Endothelial cell of umbilical vein (primary cell): ENCODE data around the gene TADA1. TPM values are rescaled to one million over a fixed set of nuclear protein-coding genes. Genes with fewer than 3 reads are reported as not detected.

Experiments
- BruUV-seq: library from RNA; stranded (reverse); fragments of 400-500 nt; replicated peaks from 2 replicates; lab custom pipeline; 2021; lab: Mats Ljungman, UMichigan
- CTCF ChIA-PET: fragments of 300-600, 350-600 bp; sonication (Branson Sonifier 250); formaldehyde crosslinking; loops from one replicate; lab custom pipeline; 2021; ENCODE audit warnings: antibody characterized with exemption, inconsistent platforms; lab: Charles Lee
- POLR2A ChIA-PET: fragments of 300-600, 350-600 bp; sonication (Branson Sonifier 250); formaldehyde crosslinking; loops from one replicate; lab custom pipeline; 2021; ENCODE audit warnings: antibody characterized with exemption, inconsistent platforms; lab: Charles Lee
- DNase-seq: peaks from one replicate; pipeline ENCODE4 v3.0.0-alpha.2; 2011; ENCODE audit warnings: low read depth, low spot score
- FAIRE-seq: peaks from 2 replicates; lab custom pipeline; 2011; peaks lifted over from hg19 to GRCh38; lab: Jason Lieb, UNC
- H2AFZ ChIP-seq: 2 replicates; pipeline ENCODE4 v1.6.0; 2012; ENCODE audit warnings: low read depth, low read length, control low read depth, inconsistent platforms
- H3K27ac ChIP-seq: 2 replicates; pipeline ENCODE4 v1.5.1; 2011; ENCODE audit warnings: low read depth, mild to moderate bottlenecking, control low read depth, low read length, moderate library complexity; ENCODE audit not compliant: insufficient read depth
- H3K27me3 ChIP-seq, 2 experiments: 2 replicates each; pipeline versions ENCODE4 v1.6.0 to v1.6.1; 2011; ENCODE audit warnings: low read length in 2 of 2, mixed read lengths in 1 of 2; ENCODE audit not compliant: control insufficient read depth in 2 of 2, insufficient read depth in 2 of 2
- H3K36me3 ChIP-seq, 2 experiments: 2 replicates in 1 of 2; 3 replicates in 1 of 2; pipeline ENCODE4 v1.5.1; 2011; ENCODE audit warnings: low read length in 2 of 2, mild to moderate bottlenecking in 1 of 2, moderate library complexity in 1 of 2; ENCODE audit not compliant: control insufficient read depth in 2 of 2, insufficient read depth in 2 of 2; ENCODE audit errors: extremely low read depth in 1 of 2
- H3K4me1 ChIP-seq: 3 replicates; pipeline ENCODE4 v1.5.1; 2011; ENCODE audit warnings: mild to moderate bottlenecking, low read length; ENCODE audit not compliant: control insufficient read depth, insufficient read depth; ENCODE audit errors: extremely low read depth
- H3K4me2 ChIP-seq: 2 replicates; pipeline ENCODE4 v1.6.1; 2011; ENCODE audit warnings: low read length, control low read depth, mixed read lengths; ENCODE audit not compliant: insufficient read depth
- H3K4me3 ChIP-seq, 3 experiments: fragments of 200-600 bp in 1 of 3; sonication (generic), shearing (Covaris generic) in 1 of 3; replicated peaks in 1 of 3; 2 replicates each; pipeline ENCODE4 v1.5.1; 2011 to 2016; ENCODE audit warnings: control low read depth in 3 of 3, low read length in 3 of 3, mild to moderate bottlenecking in 2 of 3, inconsistent platforms in 1 of 3, low read depth in 1 of 3, moderate library complexity in 1 of 3; ENCODE audit not compliant: insufficient read depth in 1 of 3
- H3K79me2 ChIP-seq: 2 replicates; pipeline ENCODE4 v1.6.0; 2012; ENCODE audit warnings: low read length, inconsistent platforms; ENCODE audit not compliant: control insufficient read depth, insufficient read depth
- H3K9ac ChIP-seq: replicated peaks from 2 replicates; pipeline ENCODE3; 2011; ENCODE audit warnings: low read length, control low read depth; ENCODE audit not compliant: insufficient read depth; ENCODE audit errors: extremely low read depth
- H3K9me1 ChIP-seq: replicated peaks from 3 replicates; pipeline ENCODE4 v1.6.0; 2011; ENCODE audit warnings: mild to moderate bottlenecking, low read length; ENCODE audit not compliant: control insufficient read depth, insufficient read depth; ENCODE audit errors: extremely low read depth
- H3K9me3 ChIP-seq: replicated peaks from 2 replicates; pipeline ENCODE4 v1.5.1; 2012; ENCODE audit warnings: low read length, inconsistent platforms; ENCODE audit not compliant: control insufficient read depth, insufficient read depth
- H4K20me1 ChIP-seq: replicated peaks from 2 replicates; pipeline ENCODE3; 2011; ENCODE audit warnings: mild to moderate bottlenecking, low read length; ENCODE audit not compliant: control insufficient read depth, insufficient read depth; ENCODE audit errors: extremely low read depth
- CTCF ChIP-seq, 2 donors: IDR thresholded peaks; 1 replicate in 1 of 2; 2 replicates in 1 of 2; pipeline ENCODE4 v1.5.1; 2011; ENCODE audit warnings: low read length in 2 of 2, mild to moderate bottlenecking in 2 of 2, moderate library complexity in 2 of 2, control low read depth in 1 of 2, inconsistent platforms in 1 of 2, low read depth in 1 of 2; ENCODE audit not compliant: insufficient read depth in 1 of 2; ENCODE audit errors: extremely low read depth in 1 of 2
- EZH2 ChIP-seq: IDR thresholded peaks from 2 replicates; pipeline ENCODE4 v1.6.1; 2012; ENCODE audit warnings: borderline replicate concordance, low read depth, mild to moderate bottlenecking, moderate library complexity, low read length, inconsistent platforms; ENCODE audit not compliant: severe bottlenecking
- FOS ChIP-seq: IDR thresholded peaks from 2 replicates; pipeline ENCODE4 v1.6.1; 2011; ENCODE audit warnings: mild to moderate bottlenecking, low read length, moderate library complexity, borderline replicate concordance; ENCODE audit not compliant: insufficient read depth
- GATA2 ChIP-seq: IDR thresholded peaks from 2 replicates; pipeline ENCODE4 v1.7.0; 2011; ENCODE audit warnings: low read depth, mild to moderate bottlenecking, moderate library complexity, mixed read lengths, low read length; ENCODE audit not compliant: insufficient read length, insufficient read depth
- JUN ChIP-seq: IDR thresholded peaks from 2 replicates; pipeline ENCODE4 v1.6.1; 2011; ENCODE audit warnings: borderline replicate concordance, low read depth; ENCODE audit not compliant: insufficient read length, insufficient read depth
- MYC ChIP-seq: IDR thresholded peaks from one replicate; pipeline ENCODE4 v1.6.1; 2011; ENCODE audit warnings: mild to moderate bottlenecking, low read depth, low read length
- POLR2A ChIP-seq: IDR thresholded peaks from 2 replicates; pipeline ENCODE4 v1.6.1; 2012; ENCODE audit warnings: low read depth, mild to moderate bottlenecking, control low read depth, low read length
- POLR2AphosphoS5 ChIP-seq: IDR thresholded peaks from 2 replicates; pipeline ENCODE4 v1.6.1; 2012; ENCODE audit warnings: low read depth, mild to moderate bottlenecking, control low read depth, low read length, moderate library complexity; ENCODE audit not compliant: insufficient read depth
- dilution Hi-C: fragments of 300-500 bp; cut with MboI; formaldehyde crosslinking; loops from one replicate; pipeline ENCODE4 v1.15.0; 2019; ENCODE audit warnings: low sequenced_read_pairs; ENCODE audit not compliant: extremely low pct_ligation_motif_present
- intact Hi-C: fragments of 100-400 bp; cut with micrococcal nuclease; formaldehyde crosslinking; loops from one replicate; pipeline ENCODE4 v1.10.0; 2022
- polyA plus RNA-seq, 4 experiments: library from polyadenylated mRNA; depleted of rRNA in 3 of 4; stranded (reverse) in 3 of 4; unstranded in 1 of 4; fragments of >200 nt; gene quantifications; 2 replicates each; pipeline versions ENCODE4 v1.2.1 to v1.2.3, GENCODE V29; 2011 to 2012; ENCODE audit warnings: missing spikeins in 1 of 4
- total RNA-seq: library from RNA; stranded (reverse); gene quantifications from 2 replicates; pipeline ENCODE4 v1.2.3, GENCODE V29; 2021
- TF ChIP-seq, protein P1 (sequence below): IDR thresholded peaks from 2 replicates; pipeline ENCODE4 v1.6.1; 2011; ENCODE audit not compliant: insufficient read depth, insufficient read length

TADA1 gene
- total and polyA plus RNA-seq, 2 donors (not counting 3 experiments of a cell fraction or from before 2014, with no cell fraction given), result 7.0 to 7.9 TPM

GRCh38 chr1:166819974-166820373 lies 56.1 kb downstream of the TADA1 start:
- no peak overlapping the region for H3K27ac ChIP-seq
- H3K9ac ChIP-seq, result no peak overlapping the region
- no peak overlapping the region for H3K4me3 ChIP-seq
- no peak overlapping the region for H3K4me2 ChIP-seq
- TF ChIP-seq, protein P1, sequence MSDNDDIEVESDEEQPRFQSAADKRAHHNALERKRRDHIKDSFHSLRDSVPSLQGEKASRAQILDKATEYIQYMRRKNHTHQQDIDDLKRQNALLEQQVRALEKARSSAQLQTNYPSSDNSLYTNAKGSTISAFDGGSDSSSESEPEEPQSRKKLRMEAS, result no peak
- TF ChIP-seq JUN (no peak), POLR2A (no peak), CTCF (IDR thresholded peaks at IDR 0.05; ENCODE audit: extremely low read depth in 1 of 2, insufficient read depth in 1 of 2, low read depth in 1 of 2, low read length in 2 of 2) (no peak), EZH2 (no peak), POLR2AphosphoS5 (no peak), GATA2 (no peak), MYC (no peak), FOS (no peak)
- no peaks in the 10 kb centered on the region for H3K36me3 ChIP-seq
- no peak for FAIRE-seq
- DNase-seq, result no peak
- no peaks in the 10 kb centered on the region for H3K9me1 ChIP-seq
- POLR2A ChIA-PET, result no interaction called here
- no peaks in the 10 kb centered on the region for H3K79me2 ChIP-seq
- CTCF ChIA-PET, result no interaction called here
- no TSS peak for BruUV-seq
- H3K9me3 ChIP-seq, result no peaks in the 10 kb centered on the region
- H2AFZ ChIP-seq, result no peak overlapping the region
- dilution Hi-C loops (no loop called here), intact Hi-C loops (loop anchor here (5.0 kb wide), 1 partner anchor 237 kb away; no protein-coding TSS in a partner anchor)
- H3K4me1 ChIP-seq, result no peaks in the 10 kb centered on the region
- no peaks in the 10 kb centered on the region for H3K27me3 ChIP-seq
- H4K20me1 ChIP-seq, result no peaks in the 10 kb centered on the region
